Inferior parietal cortex (tissue), 1 donor: ENCODE data around the gene PCDHGB4.
"Not testable (repeated sequence)": the region's sequence is repeated elsewhere in the genome, so short reads cannot be mapped to it uniquely, and the experiment has no call there.

Experiments used
- DNase-seq: peaks from one replicate; pipeline ENCODE4 v3.0.0-alpha.2; 2016; ENCODE audit errors: extremely low spot score

Gene PCDHGB4

GRCh38 chr5:141366016-141366896, 21.2 kb upstream of the PCDHGB4 start:
- no peak for DNase-seq

- peak; percentile 4 for DNase-seq
Observed at GRCh38 chr5:141369994-141370848, 17.3 kb upstream of the PCDHGB4 start, which contains the start of gene PCDHGB3. Gene PCDHGB3 (plus strand): TSS chr5:141370242. CDS start chr5:141370395, 153 bp downstream.

- no peak for DNase-seq
Observed at GRCh38 chr5:141371572-141372475, 15.7 kb upstream of the PCDHGB4 start.

DNA sequence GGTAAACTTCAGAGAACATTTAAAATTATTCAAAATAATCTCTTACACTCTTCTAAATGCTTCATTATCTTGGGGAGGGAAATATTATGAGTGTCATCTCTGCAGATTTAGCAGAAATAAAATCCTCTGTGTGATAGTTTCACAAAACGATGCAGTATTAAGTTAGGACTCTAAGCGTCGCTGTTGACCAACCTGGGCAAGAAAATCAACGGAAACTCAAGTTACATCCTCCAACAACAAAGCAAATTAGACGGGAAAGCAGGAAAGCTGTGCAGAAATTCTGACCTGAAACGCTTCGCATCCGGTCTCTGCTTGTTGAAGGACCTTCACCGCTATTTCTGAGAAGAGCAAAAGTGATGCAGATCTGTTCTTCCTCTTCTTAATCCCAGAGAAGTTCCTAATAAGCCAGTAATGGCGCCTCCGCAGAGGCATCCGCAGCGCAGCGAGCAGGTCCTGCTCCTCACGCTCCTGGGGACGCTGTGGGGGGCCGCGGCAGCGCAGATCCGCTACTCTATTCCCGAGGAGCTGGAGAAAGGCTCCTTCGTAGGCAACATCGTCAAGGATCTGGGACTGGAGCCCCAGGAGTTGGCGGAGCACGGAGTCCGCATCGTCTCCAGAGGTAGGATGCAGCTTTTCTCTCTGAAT, 13.7 kb upstream of the PCDHGB4 start, which contains the start of gene PCDHGA6:
Gene PCDHGA6, plus strand, starts transcription at position 219 of the 645 bp plus-strand sequence. Its CDS starts 193 bp downstream, at position 412.
- DNase-seq, result no peak

DNA sequence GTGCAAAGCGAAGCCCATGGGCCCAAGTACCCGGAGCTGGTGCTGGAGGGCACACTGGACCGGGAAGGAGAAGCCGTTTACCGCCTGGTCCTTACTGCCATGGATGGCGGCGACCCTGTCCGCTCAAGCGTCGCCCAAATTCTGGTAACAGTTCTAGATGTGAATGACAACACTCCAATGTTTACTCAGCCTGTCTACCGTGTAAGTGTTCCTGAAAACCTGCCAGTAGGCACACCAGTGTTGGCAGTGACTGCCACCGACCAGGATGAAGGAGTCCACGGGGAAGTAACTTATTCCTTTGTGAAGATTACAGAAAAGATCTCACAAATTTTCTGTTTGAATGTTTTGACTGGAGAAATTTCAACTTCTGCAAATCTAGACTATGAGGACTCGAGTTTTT, 12.9 kb upstream of the PCDHGB4 start:
- no peak for DNase-seq

DNA sequence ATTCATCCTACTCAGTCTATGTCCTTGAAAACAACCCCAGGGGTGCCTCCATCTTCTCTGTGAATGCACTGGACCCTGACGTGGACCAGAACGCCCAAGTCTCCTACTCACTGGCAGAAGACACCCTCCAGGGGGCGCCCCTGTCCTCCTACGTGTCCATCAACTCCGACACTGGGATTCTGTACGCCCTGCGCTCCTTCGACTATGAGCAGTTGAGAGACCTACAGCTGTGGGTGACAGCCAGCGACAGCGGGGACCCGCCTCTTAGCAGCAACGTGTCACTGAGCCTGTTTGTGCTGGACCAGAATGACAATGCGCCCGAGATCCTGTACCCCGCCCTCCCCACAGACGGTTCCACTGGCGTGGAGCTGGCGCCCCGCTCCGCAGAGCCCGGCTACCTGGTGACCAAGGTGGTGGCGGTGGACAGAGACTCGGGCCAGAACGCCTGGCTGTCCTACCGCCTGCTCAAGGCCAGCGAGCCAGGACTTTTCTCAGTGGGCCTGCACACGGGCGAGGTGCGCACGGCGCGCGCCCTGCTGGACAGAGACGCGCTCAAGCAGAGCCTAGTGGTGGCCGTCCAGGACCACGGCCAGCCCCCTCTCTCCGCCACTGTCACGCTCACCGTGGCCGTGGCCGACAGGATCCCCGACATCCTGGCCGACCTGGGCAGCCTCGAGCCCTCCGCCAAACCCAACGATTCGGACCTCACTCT, 11.9 kb upstream of the PCDHGB4 start:
- DNase-seq, result not testable (repeated sequence)

DNA sequence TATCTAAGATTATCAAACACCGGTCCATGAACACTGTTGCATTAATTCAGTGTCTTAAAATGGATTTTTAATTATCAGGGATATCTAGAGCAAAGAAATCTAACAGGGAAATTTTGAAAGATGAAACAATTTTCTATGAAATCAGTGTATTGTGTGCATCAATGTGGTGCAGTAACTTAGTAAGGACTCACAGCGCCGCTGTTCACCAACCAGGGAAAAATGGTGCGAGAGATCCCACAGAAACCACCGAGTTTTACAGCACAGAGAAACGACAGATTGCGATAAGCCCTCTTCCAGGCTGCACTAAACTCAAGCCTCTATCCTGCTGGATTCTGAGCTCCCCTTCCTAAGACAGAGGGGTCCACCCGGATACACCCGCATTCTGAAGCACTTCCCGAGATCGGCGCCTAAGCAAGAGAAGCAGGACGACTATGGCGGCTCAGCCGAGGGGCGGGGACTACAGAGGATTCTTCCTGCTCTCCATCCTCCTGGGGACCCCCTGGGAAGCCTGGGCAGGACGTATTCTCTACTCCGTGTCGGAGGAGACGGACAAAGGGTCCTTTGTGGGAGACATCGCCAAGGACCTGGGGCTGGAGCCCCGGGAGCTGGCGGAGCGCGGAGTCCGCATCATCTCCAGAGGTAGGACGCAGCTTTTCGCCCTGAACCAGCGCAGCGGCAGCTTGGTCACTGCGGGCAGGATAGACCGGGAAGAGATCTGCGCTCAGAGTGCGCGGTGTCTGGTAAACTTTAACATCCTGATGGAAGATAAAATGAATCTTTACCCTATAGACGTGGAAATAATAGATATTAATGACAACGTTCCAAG, 4.8 kb upstream of the PCDHGB4 start, which contains the start of gene PCDHGA7:
Gene PCDHGA7, plus strand, starts transcription at position 274 of the 826 bp plus-strand sequence. Its CDS starts 158 bp downstream, at position 432.
- no peak for DNase-seq

DNA sequence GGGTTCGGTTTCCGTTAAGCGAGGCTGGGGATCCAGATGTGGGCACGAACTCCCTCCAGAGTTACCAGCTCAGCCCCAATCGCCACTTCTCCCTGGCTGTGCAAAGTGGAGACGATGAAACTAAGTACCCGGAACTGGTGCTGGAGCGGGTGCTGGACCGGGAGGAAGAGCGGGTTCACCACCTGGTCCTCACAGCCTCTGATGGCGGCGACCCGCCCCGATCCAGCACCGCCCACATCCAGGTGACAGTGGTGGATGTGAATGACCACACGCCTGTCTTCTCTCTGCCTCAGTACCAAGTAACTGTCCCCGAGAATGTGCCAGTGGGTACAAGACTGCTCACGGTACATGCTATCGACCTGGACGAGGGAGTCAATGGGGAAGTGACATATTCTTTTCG, 4.2 kb upstream of the PCDHGB4 start:
- no peak for DNase-seq

- DNase-seq, result no peak
Observed at GRCh38 chr5:141384471-141385267, 2.8 kb upstream of the PCDHGB4 start.

- DNase-seq, result no peak
Observed at GRCh38 chr5:141388661-141389060, 1.2 kb downstream of the PCDHGB4 start.

DNA sequence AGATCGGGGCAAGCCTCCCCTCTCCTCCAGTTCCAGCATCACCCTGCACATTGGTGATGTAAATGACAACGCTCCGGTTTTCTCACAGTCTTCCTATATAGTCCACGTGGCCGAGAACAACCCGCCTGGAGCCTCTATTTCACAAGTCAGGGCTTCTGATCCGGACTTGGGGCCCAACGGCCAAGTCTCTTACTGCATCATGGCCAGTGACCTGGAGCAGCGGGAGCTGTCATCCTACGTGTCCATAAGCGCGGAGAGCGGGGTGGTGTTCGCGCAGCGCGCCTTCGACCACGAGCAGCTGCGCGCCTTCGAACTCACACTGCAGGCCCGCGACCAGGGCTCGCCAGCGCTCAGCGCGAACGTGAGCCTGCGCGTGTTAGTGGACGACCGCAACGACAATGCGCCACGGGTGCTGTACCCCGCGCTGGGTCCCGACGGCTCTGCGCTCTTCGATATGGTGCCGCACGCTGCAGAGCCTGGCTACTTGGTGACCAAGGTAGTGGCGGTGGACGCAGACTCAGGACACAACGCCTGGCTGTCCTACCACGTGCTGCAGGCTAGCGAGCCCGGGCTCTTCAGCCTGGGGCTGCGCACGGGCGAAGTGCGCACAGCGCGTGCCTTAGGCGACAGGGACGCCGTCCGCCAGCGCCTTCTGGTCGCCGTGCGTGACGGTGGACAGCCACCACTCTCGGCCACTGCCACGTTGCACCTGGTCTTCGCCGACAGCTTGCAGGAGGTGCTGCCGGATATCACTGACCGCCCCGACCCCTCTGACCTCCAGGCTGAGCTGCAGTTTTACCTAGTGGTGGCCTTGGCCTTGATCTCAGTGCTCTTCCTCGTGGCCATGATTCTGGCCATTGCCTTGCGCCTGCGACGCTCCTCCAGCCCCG, 1.9 kb downstream of the PCDHGB4 start:
- no peak for DNase-seq

DNA sequence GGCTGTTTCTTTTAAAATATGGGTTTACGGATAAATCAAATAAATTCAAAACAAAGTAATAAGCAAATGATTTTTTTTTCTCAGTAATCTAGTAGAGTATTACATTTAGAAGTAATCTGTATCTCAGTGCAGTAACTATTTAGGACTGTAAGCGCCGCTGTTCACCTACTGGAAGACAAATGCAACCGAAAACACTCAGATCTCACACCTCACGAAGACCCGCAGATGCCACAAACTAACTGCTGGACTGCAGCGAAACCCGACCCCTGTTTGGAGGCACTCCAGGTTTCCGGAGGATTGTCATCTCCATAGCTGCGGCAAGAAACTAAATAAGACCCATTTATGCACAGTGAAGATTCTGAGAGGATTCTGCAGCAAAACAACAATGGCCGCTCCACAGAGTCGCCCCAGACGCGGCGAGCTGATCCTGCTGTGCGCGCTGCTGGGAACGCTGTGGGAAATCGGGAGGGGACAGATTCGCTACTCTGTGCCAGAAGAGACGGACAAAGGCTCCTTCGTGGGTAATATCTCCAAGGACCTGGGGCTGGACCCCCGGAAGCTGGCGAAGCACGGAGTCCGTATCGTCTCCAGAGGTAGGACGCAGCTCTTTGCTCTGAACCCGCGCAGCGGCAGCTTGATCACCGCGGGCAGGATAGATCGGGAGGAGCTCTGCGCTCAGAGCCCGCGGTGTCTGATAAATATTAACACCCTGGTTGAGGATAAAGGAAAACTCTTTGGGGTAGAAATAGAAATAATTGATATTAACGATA, 5.1 kb downstream of the PCDHGB4 start, which contains the start of gene PCDHGA8:
Gene PCDHGA8, plus strand, starts transcription at position 205 of the 770 bp plus-strand sequence. Its CDS starts 181 bp downstream, at position 386.
- DNase-seq, result no peak

DNA sequence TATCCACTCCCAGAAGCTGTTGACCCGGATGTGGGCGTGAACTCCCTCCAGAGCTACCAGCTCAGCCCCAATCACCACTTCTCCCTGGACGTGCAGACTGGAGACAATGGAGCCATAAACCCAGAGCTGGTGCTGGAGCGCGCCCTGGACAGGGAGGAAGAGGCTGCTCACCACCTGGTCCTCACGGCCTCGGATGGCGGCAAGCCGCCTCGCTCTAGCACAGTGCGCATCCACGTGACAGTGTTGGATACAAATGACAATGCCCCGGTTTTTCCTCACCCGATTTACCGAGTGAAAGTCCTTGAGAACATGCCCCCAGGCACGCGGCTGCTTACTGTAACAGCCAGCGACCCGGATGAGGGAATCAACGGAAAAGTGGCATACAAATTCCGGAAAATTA, 5.8 kb downstream of the PCDHGB4 start:
- no peak for DNase-seq

- not testable (repeated sequence) for DNase-seq
Observed at GRCh38 chr5:141394401-141395187, 7.1 kb downstream of the PCDHGB4 start.

DNA sequence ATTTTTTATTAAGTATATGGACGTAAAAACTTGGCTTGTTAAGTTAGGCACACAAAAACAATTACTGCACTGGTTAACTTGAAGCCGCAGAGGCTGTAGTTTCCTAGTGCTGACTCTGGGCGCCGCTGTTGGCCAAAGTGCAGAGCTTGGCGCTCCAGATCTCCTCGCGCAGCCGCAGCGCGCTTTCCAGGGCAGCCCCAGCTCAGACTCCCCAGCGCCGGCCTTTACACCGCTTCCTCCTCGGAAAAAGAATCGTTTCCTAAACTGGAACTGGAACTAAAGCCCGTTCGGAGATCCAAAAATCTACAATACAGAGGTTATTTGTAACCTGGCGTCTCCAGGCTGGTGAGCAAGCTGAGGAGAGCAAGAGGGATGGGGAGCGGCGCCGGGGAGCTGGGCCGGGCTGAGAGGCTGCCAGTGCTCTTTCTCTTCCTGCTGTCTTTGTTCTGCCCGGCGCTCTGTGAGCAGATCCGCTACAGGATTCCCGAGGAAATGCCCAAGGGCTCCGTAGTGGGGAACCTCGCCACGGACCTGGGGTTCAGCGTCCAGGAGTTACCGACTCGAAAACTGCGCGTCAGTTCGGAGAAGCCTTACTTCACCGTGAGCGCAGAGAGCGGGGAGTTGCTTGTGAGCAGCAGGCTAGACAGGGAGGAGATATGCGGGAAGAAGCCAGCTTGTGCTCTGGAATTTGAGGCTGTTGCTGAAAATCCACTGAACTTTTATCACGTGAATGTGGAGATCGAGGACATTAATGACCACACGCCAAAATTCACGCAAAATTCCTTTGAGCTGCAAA, 10.5 kb downstream of the PCDHGB4 start, which contains the start of gene PCDHGB5:
Gene PCDHGB5, plus strand, starts transcription at position 192 of the 796 bp plus-strand sequence. Its CDS starts 181 bp downstream, at position 373.
- not testable (repeated sequence) for DNase-seq
